Tibial nerve (tissue), 4 donors: ENCODE results near the gene CKAP2L. TPM values are rescaled to one million over a fixed set of nuclear protein-coding genes. Genes with fewer than 3 reads are reported as not detected.

Experiments used
- DNase-seq, 2 donors: peaks; one replicate each; pipeline ENCODE4 v3.0.0-alpha.2; 2019; ENCODE audit warnings: low spot score in 2 of 2
- H3K27ac ChIP-seq, 4 donors: fragments of 200-600 bp; sonication (generic) in 3 of 4; one replicate each; pipeline ENCODE4 v1.5.1; 2017 to 2019; ENCODE audit warnings: mild to moderate bottlenecking in 1 of 4
- H3K27me3 ChIP-seq, 2 donors: fragments of 200-600 bp; sonication (generic) in 1 of 2; one replicate each; pipeline versions ENCODE4 v1.5.1 to v1.6.0; 2017 to 2019
- H3K36me3 ChIP-seq, 3 donors: fragments of 200-600 bp; sonication (generic); one replicate each; pipeline ENCODE4 v1.5.1; 2018 to 2019
- H3K4me1 ChIP-seq, 4 donors: fragments of 200-600 bp; sonication (generic) in 3 of 4; one replicate each; pipeline ENCODE4 v1.5.1; 2017 to 2019
- H3K4me3 ChIP-seq, 4 donors: fragments of 200-600 bp; sonication (generic) in 3 of 4; one replicate each; pipeline ENCODE4 v1.5.1; 2017 to 2019; ENCODE audit warnings: mild to moderate bottlenecking in 1 of 4, moderate library complexity in 1 of 4
- H3K9me3 ChIP-seq, 4 donors: fragments of 200-600 bp; sonication (generic) in 3 of 4; one replicate each; pipeline ENCODE4 v1.5.1; 2017 to 2019
- EP300 ChIP-seq, 2 donors: sonication (generic); formaldehyde crosslinking; IDR thresholded peaks; one replicate each; pipeline ENCODE4 v1.6.1; 2017; ENCODE audit warnings: antibody characterized with exemption in 2 of 2, mild to moderate bottlenecking in 1 of 2
- POLR2A ChIP-seq, 2 donors: fragments of 450-650 bp; IDR thresholded peaks; one replicate each; pipeline ENCODE4 v1.6.1; 2017; ENCODE audit warnings: antibody characterized with exemption in 2 of 2, mild to moderate bottlenecking in 2 of 2, moderate library complexity in 2 of 2
- WGBS, 2 donors: methylation state at CpG; one replicate each; pipeline ENCODE4 v1.1.5; 2018; 5-methylcytosine and 5-hydroxymethylcytosine counted together
- total RNA-seq, 4 donors: library from RNA; depleted of rRNA; stranded (reverse); fragments of >200 nt; gene quantifications; one replicate each; pipeline ENCODE4 v1.1.0, GENCODE V29; 2016
- TF ChIP-seq, protein P1 (sequence below), 5 experiments: fragments of 200-600 bp in 3 of 5; fragments of 450-650 bp in 2 of 5; sonication (generic) in 3 of 5; IDR thresholded peaks; one replicate each; pipeline ENCODE4 v1.5.1; 2016 to 2019; ENCODE audit warnings: antibody characterized with exemption in 5 of 5, mild to moderate bottlenecking in 3 of 5, moderate library complexity in 2 of 5

Gene CKAP2L
- total RNA-seq, 4 donors from 2014 or later = not detected

DNA sequence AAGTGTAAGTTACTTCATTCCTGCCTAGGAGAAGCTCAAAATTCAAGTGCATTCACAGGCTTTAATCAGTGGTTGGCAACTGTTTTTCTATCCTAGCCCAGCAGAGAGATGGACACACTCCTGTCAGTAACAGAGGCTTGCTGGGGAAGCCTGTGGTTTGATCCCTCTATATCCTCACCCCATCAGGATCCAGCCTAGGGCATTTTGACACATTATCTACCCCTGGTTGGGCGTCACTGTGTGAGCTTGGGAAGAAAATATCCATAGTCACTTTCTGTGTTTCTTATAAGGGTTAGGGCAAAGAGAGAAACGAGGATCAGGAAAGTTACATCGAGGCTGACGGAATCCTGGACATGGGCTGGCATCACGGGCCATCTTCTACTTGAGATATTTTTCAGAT lies 33.6 kb downstream of the CKAP2L start:
- no peak for DNase-seq
- Histone ChIP-seq H3K4me3 (no peak overlapping the region), H3K27ac (no peak overlapping the region), H3K4me1 (peaks cover 0 to 7% (median 0%) of the 10 kb centered on the region in 4 donors), H3K9me3 (no peaks in the 10 kb centered on the region), H3K27me3 (no peaks in the 10 kb centered on the region), H3K36me3 (no peaks in the 10 kb centered on the region)
- WGBS, 2 donors = 81% methylated on average over 5 of the region's 5 CpGs
- TF ChIP-seq, protein P1, sequence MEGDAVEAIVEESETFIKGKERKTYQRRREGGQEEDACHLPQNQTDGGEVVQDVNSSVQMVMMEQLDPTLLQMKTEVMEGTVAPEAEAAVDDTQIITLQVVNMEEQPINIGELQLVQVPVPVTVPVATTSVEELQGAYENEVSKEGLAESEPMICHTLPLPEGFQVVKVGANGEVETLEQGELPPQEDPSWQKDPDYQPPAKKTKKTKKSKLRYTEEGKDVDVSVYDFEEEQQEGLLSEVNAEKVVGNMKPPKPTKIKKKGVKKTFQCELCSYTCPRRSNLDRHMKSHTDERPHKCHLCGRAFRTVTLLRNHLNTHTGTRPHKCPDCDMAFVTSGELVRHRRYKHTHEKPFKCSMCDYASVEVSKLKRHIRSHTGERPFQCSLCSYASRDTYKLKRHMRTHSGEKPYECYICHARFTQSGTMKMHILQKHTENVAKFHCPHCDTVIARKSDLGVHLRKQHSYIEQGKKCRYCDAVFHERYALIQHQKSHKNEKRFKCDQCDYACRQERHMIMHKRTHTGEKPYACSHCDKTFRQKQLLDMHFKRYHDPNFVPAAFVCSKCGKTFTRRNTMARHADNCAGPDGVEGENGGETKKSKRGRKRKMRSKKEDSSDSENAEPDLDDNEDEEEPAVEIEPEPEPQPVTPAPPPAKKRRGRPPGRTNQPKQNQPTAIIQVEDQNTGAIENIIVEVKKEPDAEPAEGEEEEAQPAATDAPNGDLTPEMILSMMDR (IDR thresholded peaks at IDR 0.05) = no peak
- TF ChIP-seq EP300 (IDR thresholded peaks at IDR 0.05) = no peak
- TF ChIP-seq POLR2A (IDR thresholded peaks at IDR 0.05) = no peak

DNA sequence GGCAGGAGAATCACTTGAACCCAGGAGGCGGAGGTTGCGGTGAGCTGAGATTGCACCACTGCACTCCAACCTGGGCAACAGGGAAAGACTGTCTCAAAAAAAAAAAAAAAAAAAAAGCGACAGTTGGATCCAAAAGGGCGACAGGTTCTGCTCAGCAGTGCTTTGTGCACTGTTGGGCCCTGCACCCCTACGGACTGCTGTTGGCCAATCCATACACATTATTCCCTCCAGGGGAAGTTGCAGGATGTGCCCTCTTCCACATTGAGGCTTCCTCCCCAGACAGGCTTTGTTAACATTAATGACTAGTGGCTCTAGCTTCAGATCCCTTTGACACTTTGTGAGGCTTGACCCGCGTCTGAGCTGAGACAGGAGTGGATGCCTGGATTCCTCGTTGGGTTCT lies 34.2 kb downstream of the CKAP2L start:
- H3K9me3 ChIP-seq = no peaks in the 10 kb centered on the region
- TF ChIP-seq POLR2A (IDR thresholded peaks at IDR 0.05) = no peak
- TF ChIP-seq, protein P1 (IDR thresholded peaks at IDR 0.05) = no peak
- no peak for TF ChIP-seq EP300 (IDR thresholded peaks at IDR 0.05)
- no peak for DNase-seq
- no peak overlapping the region for H3K27ac ChIP-seq
- whole genome bisulfite sequencing, 2 donors = 78 to 80% methylated on average over 8 of the region's 8 CpGs
- H3K4me1 ChIP-seq = peaks cover 0 to 7% (median 0%) of the 10 kb centered on the region in 4 donors
- no peaks in the 10 kb centered on the region for H3K36me3 ChIP-seq
- no peak overlapping the region for H3K4me3 ChIP-seq
- no peaks in the 10 kb centered on the region for H3K27me3 ChIP-seq

GRCh38 chr2:112728378-112729175 lies 35.8 kb downstream of the CKAP2L start:
- no peaks in the 10 kb centered on the region for H3K36me3 ChIP-seq

GRCh38 chr2:112728029-112728362 lies 36.4 kb downstream of the CKAP2L start:
- Histone ChIP-seq H3K4me1 (peaks cover 0 to 7% (median 0%) of the 10 kb centered on the region in 4 donors), H3K36me3 (no peaks in the 10 kb centered on the region), H3K27ac (no peak overlapping the region), H3K9me3 (no peaks in the 10 kb centered on the region), H3K27me3 (no peaks in the 10 kb centered on the region), H3K4me3 (no peak overlapping the region)
- TF ChIP-seq, protein P1 (IDR thresholded peaks at IDR 0.05) = no peak
- TF ChIP-seq EP300 (IDR thresholded peaks at IDR 0.05) (no peak), POLR2A (IDR thresholded peaks at IDR 0.05) (no peak)
- WGBS, 2 donors = 72 to 81% methylated on average over 4 of the region's 4 CpGs
- DNase-seq = no peak

More at GRCh38 chr2:112728378-112729175, 35.8 kb downstream of the CKAP2L start:
- no peaks in the 10 kb centered on the region for H3K27me3 ChIP-seq
- 54% methylated on average over 11 of the region's 11 CpGs for WGBS, 2 donors
- H3K9me3 ChIP-seq = no peaks in the 10 kb centered on the region
- H3K4me1 ChIP-seq = peaks cover 0 to 7% (median 0%) of the 10 kb centered on the region in 4 donors
- no peak for DNase-seq
- no peak overlapping the region for H3K27ac ChIP-seq
- H3K4me3 ChIP-seq = no peak overlapping the region
- TF ChIP-seq POLR2A (IDR thresholded peaks at IDR 0.05) = no peak
- TF ChIP-seq EP300 (IDR thresholded peaks at IDR 0.05) = no peak
- TF ChIP-seq, protein P1 (IDR thresholded peaks at IDR 0.05) = no peak

- H3K27me3 ChIP-seq = no peaks in the 10 kb centered on the region
Observed at GRCh38 chr2:112727276-112728028, 37.0 kb downstream of the CKAP2L start.

More at GRCh38 chr2:112727276-112728028, 37.0 kb downstream of the CKAP2L start:
- 86 to 89% methylated on average over 19 of the region's 19 CpGs for WGBS, 2 donors
- no peak overlapping the region for H3K27ac ChIP-seq
- peaks cover 0 to 7% (median 0%) of the 10 kb centered on the region in 4 donors for H3K4me1 ChIP-seq
- DNase-seq = no peak
- no peaks in the 10 kb centered on the region for H3K9me3 ChIP-seq
- H3K4me3 ChIP-seq = no peak overlapping the region
- H3K36me3 ChIP-seq = no peaks in the 10 kb centered on the region
- no peak for TF ChIP-seq EP300 (IDR thresholded peaks at IDR 0.05)
- TF ChIP-seq, protein P1 (IDR thresholded peaks at IDR 0.05) = no peak
- no peak for TF ChIP-seq POLR2A (IDR thresholded peaks at IDR 0.05)
